ENCODE measurements around the gene SIPA1L3. TPM values are rescaled to one million over a fixed set of nuclear protein-coding genes. Genes with fewer than 3 reads are reported as not detected.

Gene SIPA1L3
- total RNA-seq, 3 donors from 2014 or later = 9.6 to 29.8 (median 28.5) TPM

DNA sequence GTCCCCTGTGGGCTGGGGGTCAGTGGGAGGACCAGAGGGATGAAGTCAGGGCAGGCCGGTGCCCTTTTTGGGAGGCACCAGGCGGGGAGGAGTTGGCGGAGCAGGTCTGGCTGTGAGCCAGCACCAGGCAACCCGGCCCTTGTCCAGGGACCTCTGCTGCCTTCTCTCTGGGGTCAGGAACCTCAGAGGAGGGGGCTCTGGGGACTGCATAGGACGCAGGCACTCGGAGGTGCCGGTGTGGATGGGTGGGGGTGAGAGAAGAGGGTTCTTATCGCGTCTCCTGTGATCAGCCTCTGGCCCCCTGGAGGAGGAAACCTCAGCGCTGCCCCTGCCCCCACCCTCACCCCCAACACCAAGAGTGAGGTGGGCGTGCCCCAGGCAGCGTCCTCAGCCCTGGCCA is 300.5 kb downstream of the SIPA1L3 start:
- intact Hi-C loops (cut with DNase I; ENCODE audit: low total_unique reads) = no loop called here
- no peaks in the 10 kb centered on the region for H3K36me3 ChIP-seq
- DNase-seq (ENCODE audit: low spot score in 2 of 2) = no peak
- H3K27ac ChIP-seq = no peak overlapping the region
- TF ChIP-seq POLR2AphosphoS5 (IDR thresholded peaks at IDR 0.05) = no peak
- TF ChIP-seq POLR2A (IDR thresholded peaks at IDR 0.05) = no peak
- TF ChIP-seq, protein P1, sequence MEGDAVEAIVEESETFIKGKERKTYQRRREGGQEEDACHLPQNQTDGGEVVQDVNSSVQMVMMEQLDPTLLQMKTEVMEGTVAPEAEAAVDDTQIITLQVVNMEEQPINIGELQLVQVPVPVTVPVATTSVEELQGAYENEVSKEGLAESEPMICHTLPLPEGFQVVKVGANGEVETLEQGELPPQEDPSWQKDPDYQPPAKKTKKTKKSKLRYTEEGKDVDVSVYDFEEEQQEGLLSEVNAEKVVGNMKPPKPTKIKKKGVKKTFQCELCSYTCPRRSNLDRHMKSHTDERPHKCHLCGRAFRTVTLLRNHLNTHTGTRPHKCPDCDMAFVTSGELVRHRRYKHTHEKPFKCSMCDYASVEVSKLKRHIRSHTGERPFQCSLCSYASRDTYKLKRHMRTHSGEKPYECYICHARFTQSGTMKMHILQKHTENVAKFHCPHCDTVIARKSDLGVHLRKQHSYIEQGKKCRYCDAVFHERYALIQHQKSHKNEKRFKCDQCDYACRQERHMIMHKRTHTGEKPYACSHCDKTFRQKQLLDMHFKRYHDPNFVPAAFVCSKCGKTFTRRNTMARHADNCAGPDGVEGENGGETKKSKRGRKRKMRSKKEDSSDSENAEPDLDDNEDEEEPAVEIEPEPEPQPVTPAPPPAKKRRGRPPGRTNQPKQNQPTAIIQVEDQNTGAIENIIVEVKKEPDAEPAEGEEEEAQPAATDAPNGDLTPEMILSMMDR (IDR thresholded peaks at IDR 0.05) = no peak
- H3K4me3 ChIP-seq = no peak overlapping the region
- H3K27me3 ChIP-seq = peaks cover 4% of the 10 kb centered on the region in 2 donors
- no peaks in the 10 kb centered on the region for H3K9me3 ChIP-seq
- peaks cover 0 to 4% of the 10 kb centered on the region in 2 donors for H3K4me1 ChIP-seq

DNA sequence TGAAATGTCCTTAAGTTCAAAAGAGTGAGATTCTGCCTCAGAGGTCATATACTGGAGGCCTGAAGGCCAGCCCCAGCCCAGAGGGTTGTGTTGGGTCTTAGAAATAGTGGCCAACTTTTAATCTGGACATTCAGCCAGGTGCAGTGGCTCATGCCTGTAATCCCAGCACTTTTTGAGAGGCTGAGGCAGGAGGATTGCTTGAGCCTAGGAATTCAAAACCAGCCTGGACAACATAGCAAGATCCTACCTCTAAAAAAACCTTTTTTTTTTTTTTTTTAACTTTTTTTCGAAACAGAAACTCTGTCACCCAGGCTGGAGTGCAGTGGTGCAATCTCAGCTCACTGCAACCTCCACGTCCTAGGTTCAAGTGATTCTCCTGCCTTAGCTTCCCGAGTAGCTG is 301.6 kb downstream of the SIPA1L3 start:
- Histone ChIP-seq H3K4me3 (no peak overlapping the region), H3K4me1 (peaks cover 0 to 4% of the 10 kb centered on the region in 2 donors), H3K27me3 (peaks cover 4% of the 10 kb centered on the region in 2 donors), H3K9me3 (no peaks in the 10 kb centered on the region), H3K36me3 (no peaks in the 10 kb centered on the region), H3K27ac (no peak overlapping the region)
- no peak for TF ChIP-seq POLR2A (IDR thresholded peaks at IDR 0.05)
- TF ChIP-seq POLR2AphosphoS5 (IDR thresholded peaks at IDR 0.05) = no peak
- TF ChIP-seq, protein P1 (IDR thresholded peaks at IDR 0.05) = no peak
- intact Hi-C loops (cut with DNase I; ENCODE audit: low total_unique reads) = no loop called here
- no peak for DNase-seq (ENCODE audit: low spot score in 2 of 2)

DNA sequence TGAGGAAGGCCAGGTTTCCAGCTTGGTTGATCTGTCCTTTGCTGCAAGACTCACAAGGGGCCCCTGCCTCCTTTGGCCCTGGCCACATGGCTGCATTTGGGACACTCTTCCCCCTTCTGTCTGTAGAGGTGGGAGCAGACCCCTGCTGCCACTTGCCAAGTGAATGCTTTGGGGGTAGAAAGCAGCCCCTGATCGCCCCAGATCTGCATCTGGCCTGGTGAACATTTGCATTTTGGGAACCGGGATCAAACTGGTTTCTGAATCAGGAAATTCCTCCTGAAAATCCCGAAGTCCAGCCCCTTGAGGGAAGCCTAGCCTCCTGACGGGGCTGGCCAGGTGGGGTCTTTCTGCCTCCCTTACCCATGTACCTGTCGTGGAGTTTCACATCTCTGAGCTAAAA is 302.1 kb downstream of the SIPA1L3 start:
- Histone ChIP-seq H3K9me3 (no peaks in the 10 kb centered on the region), H3K4me1 (peaks cover 0 to 4% of the 10 kb centered on the region in 2 donors), H3K4me3 (peak overlapping the region; percentile 31 to 58 (median 39)), H3K36me3 (no peaks in the 10 kb centered on the region), H3K27me3 (peaks cover 4% of the 10 kb centered on the region in 2 donors), H3K27ac (peak overlapping the region in 1 of 2 donors; percentile 38)
- no peak for TF ChIP-seq POLR2AphosphoS5 (IDR thresholded peaks at IDR 0.05)
- no peak for TF ChIP-seq POLR2A (IDR thresholded peaks at IDR 0.05)
- TF ChIP-seq, protein P1 (IDR thresholded peaks at IDR 0.05) = no peak
- DNase-seq (ENCODE audit: low spot score in 2 of 2) = no peak
- intact Hi-C loops (cut with DNase I; ENCODE audit: low total_unique reads) = no loop called here

DNA sequence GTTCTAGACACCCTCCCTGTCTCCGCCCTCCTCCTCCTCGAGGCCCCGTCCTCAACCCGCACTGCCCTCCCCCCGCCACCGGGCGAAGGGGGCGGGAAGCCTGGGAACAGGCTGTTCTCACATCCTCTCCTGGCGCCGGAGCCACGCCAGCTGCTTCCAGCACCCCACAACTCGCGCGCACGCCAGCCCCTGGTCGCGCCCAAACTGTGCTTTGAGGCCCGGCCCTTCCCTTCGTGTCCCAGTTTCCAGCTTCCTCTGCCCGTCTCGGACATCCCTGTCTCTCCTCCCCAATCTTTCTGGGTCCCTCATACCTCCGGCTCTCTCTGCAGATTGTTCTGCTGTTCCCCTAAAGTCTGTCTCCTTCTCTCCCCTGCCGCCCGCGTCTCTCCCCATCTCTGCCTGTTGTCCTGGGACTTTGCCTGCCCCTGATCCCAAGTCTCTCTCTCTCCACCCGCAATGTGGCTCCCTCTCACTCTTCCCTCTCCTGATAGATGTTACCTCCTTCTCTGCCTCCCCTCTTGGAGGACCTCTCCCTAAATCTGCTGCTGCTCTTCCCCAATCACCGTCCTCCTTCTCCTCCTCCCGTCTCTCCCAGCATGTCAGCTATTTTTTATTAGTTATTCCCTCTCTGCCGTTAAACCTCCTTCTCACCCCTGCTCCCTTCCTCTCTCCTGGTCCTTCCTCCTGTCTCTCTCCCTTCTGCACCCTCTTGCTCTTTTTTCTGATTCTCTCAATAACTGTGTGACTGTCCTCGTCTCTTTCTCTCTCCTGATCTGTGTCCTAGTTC is 302.9 kb downstream of the SIPA1L3 start:
- peak overlapping the region; percentile 31 to 58 (median 39) for H3K4me3 ChIP-seq
- H3K36me3 ChIP-seq = no peaks in the 10 kb centered on the region
- intact Hi-C loops (cut with DNase I; ENCODE audit: low total_unique reads) = no loop called here
- H3K27me3 ChIP-seq = peaks cover 4% of the 10 kb centered on the region in 2 donors
- H3K27ac ChIP-seq = peak overlapping the region; percentile 27 to 38
- no peaks in the 10 kb centered on the region for H3K9me3 ChIP-seq
- TF ChIP-seq, protein P1 (IDR thresholded peaks at IDR 0.05) = no peak
- TF ChIP-seq POLR2AphosphoS5 (IDR thresholded peaks at IDR 0.05) = peak in 2 of 3 donors; percentile 50 to 53
- peaks cover 0 to 4% of the 10 kb centered on the region in 2 donors for H3K4me1 ChIP-seq
- peak in 1 of 2 donors; percentile 73 for DNase-seq (ENCODE audit: low spot score in 2 of 2)

DNA sequence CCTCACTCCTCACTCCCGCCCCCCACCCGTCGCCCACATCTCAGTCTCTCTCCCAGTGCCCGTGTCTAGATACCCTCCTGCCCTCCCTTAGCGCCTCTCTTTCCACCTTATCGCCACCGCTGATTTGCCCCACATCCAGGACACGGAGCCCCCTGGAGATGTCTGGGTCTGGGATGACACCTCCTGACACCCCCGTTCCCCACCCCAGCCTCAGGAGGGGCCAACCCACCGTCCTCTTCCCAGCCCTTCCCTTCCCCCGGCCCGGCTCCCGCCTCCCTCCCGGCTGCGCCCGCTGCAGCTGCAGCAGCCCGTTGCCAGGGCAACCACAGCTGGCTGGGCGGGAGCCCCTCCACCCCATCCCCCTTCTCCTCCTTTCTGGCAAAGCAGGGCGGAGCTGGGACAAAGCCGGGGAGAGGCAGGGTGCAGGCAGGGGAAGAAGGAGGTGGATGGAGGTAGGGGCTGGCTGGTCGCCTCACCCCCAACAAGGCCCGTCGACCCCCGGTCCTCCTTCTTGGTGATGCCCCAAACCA is 303.5 kb downstream of the SIPA1L3 start:
- H3K4me3 ChIP-seq = peak overlapping the region in 2 of 3 donors; percentile 39 to 58
- no peak for TF ChIP-seq POLR2AphosphoS5 (IDR thresholded peaks at IDR 0.05)
- TF ChIP-seq, protein P1 (IDR thresholded peaks at IDR 0.05) = no peak
- no peak for TF ChIP-seq POLR2A (IDR thresholded peaks at IDR 0.05)
- H3K27me3 ChIP-seq = peaks cover 4% of the 10 kb centered on the region in 2 donors
- peak in 1 of 2 donors; percentile 22 for DNase-seq (ENCODE audit: low spot score in 2 of 2)
- no peaks in the 10 kb centered on the region for H3K36me3 ChIP-seq
- H3K4me1 ChIP-seq = peaks cover 0 to 4% of the 10 kb centered on the region in 2 donors
- H3K9me3 ChIP-seq = no peaks in the 10 kb centered on the region
- intact Hi-C loops (cut with DNase I; ENCODE audit: low total_unique reads) = no loop called here
- H3K27ac ChIP-seq = peak overlapping the region; percentile 27 to 38

All from breast epithelium (tissue), 4 donors.